Panc1 (cell line): ENCODE measurements around the gene ARL10. TPM values are rescaled to one million over a fixed set of nuclear protein-coding genes. Genes with fewer than 3 reads are reported as not detected.
A peak's percentile ranks its signal among the peaks of the same experiment; 100 is the strongest.

Experiments
- ATAC-seq: fragments of 200-7000 bp; cut with Tn5 transposase; 2 replicates; pipeline ENCODE4 v1.9.1; 2020; ENCODE audit warnings: mild to moderate bottlenecking, moderate library complexity
- BruUV-seq: library from RNA; stranded (reverse); fragments of 400-500 nt; replicated peaks from 2 replicates; lab custom pipeline; 2021; lab: Mats Ljungman, UMichigan
- CTCF ChIA-PET: fragments of 300-600 bp; sonication (Branson Sonifier 250); formaldehyde crosslinking; loops from one replicate; lab custom pipeline; 2022; ENCODE audit warnings: antibody characterized with exemption; lab: Charles Lee
- POLR2A ChIA-PET: fragments of 300-600 bp; sonication (Branson Sonifier 250); formaldehyde crosslinking; loops from one replicate; lab custom pipeline; 2022; ENCODE audit warnings: antibody characterized with exemption; lab: Charles Lee
- DNase-seq: peaks from one replicate; pipeline ENCODE4 v3.0.0-alpha.2; 2010; ENCODE audit warnings: low read depth, low spot score
- H3K27ac ChIP-seq: 2 replicates; pipeline ENCODE4 v1.5.1; 2011; ENCODE audit warnings: mild to moderate bottlenecking, low read length, inconsistent platforms
- H3K27me3 ChIP-seq: fragments of 200-500 bp; sonication (Bioruptor generic); 2 replicates; pipeline ENCODE4 v1.6.0; 2014; ENCODE audit warnings: low read length, inconsistent platforms; ENCODE audit not compliant: control insufficient read depth, insufficient read depth
- H3K36me3 ChIP-seq: fragments of 200-500 bp; sonication (Bioruptor generic); 2 replicates; pipeline ENCODE4 v1.5.1; 2014; ENCODE audit warnings: inconsistent platforms, mild to moderate bottlenecking, low read length, moderate library complexity; ENCODE audit not compliant: control insufficient read depth, insufficient read depth
- H3K4me1 ChIP-seq: 2 replicates; pipeline ENCODE4 v1.5.1; 2011; ENCODE audit warnings: inconsistent platforms, mild to moderate bottlenecking, low read length, moderate library complexity; ENCODE audit not compliant: control insufficient read depth, insufficient read depth
- H3K4me3 ChIP-seq, 2 experiments: 2 replicates each; pipeline ENCODE4 v1.5.1; 2011 to 2012; ENCODE audit warnings: low read depth in 2 of 2, low read length in 2 of 2, mild to moderate bottlenecking in 2 of 2, inconsistent platforms in 1 of 2, moderate library complexity in 1 of 2
- H3K9me3 ChIP-seq: fragments of 200-500 bp; sonication (Bioruptor generic); 2 replicates; pipeline ENCODE4 v1.5.1; 2014; ENCODE audit warnings: low read depth, mild to moderate bottlenecking, inconsistent platforms, low read length, moderate library complexity; ENCODE audit not compliant: control insufficient read depth, insufficient read depth
- POLR2AphosphoS5 ChIP-seq: IDR thresholded peaks from 2 replicates; pipeline ENCODE4 v1.6.1; 2012; ENCODE audit warnings: mild to moderate bottlenecking, low read depth, low read length, moderate library complexity
- SIN3A ChIP-seq: IDR thresholded peaks from 2 replicates; pipeline ENCODE4 v1.6.1; 2012; ENCODE audit warnings: low read depth, mild to moderate bottlenecking, low read length, moderate library complexity, borderline replicate concordance; ENCODE audit not compliant: insufficient read depth
- TCF7L2 ChIP-seq: IDR thresholded peaks from 2 replicates; pipeline ENCODE4 v1.6.1; 2011; ENCODE audit warnings: mild to moderate bottlenecking, low read depth, low read length, inconsistent platforms
- in situ Hi-C: cut with HindIII; loops from 2 replicates; pipeline ENCODE4 v1.10.0; 2016; ENCODE audit warnings: low sequenced_read_pairs, low pct_unique_long_range_greater_than_20kb
- intact Hi-C: fragments of 100-400 bp; cut with micrococcal nuclease; formaldehyde crosslinking; loops from one replicate; pipeline ENCODE4 v1.10.0; 2022; ENCODE audit not compliant: unreplicated experiment
- total RNA-seq: library from RNA; stranded (reverse); gene quantifications from one replicate; pipeline ENCODE4 v1.2.1, GENCODE V29; 2021; ENCODE audit not compliant: unreplicated experiment
- TF ChIP-seq, protein P1 (sequence below): fragments of 450-650 bp; IDR thresholded peaks from 2 replicates; pipeline ENCODE4 v1.5.1; 2017; ENCODE audit warnings: mild to moderate bottlenecking
- TF ChIP-seq, protein P2 (sequence below), 2 experiments: IDR thresholded peaks; 2 replicates each; pipeline ENCODE4 v1.6.1; 2011 to 2012; ENCODE audit warnings: low read depth in 2 of 2, control low read depth in 1 of 2, low read length in 1 of 2, mild to moderate bottlenecking in 1 of 2, moderate library complexity in 1 of 2; ENCODE audit not compliant: insufficient read depth in 1 of 2

The ARL10 gene
- total RNA-seq, 1 experiment from 2014 or later: 2.0 TPM

DNA sequence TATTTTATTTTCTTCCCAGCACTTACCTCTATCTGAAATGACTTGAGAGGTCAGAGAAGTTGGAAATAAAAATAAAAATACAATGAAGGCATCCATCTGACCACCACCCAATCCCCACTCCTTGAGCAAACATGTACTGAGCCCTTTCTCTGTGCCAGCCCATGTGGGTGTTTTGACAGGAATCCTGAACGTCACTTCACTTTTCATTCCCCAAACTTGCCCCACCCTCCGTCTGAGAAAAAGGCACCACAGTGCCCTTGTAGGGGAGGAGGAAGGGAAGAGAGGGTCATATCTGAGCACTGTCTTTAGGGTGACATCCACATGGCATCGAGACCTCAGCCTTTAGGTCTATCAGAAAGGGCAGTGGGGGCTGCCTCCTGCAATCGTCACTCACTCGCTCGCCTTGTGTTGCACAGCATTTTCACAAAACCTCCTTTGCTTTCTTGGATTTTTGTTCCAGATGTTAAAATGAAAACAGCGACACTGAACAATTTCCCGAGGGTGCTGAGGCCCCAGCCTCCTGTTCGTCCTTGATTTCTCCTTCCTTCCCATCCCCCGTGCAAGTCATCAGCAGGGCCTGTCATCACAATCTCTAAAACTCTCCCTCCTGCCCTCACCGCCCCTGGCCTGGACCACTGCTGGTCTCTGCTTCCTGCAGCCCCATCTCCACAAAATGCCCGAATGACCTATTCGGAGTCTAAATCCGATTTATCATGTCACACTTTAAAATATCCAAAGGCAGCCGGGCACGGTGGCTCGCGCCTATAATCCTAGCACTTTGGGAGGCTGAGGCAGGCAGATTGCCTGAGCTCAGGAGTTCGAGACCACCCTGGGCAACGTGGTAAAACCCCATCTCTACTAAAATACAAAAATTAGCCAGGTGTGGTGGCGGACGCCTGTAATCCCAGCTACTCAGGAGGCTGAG, 36.3 kb downstream of the ARL10 start:
- TF ChIP-seq, protein P1, sequence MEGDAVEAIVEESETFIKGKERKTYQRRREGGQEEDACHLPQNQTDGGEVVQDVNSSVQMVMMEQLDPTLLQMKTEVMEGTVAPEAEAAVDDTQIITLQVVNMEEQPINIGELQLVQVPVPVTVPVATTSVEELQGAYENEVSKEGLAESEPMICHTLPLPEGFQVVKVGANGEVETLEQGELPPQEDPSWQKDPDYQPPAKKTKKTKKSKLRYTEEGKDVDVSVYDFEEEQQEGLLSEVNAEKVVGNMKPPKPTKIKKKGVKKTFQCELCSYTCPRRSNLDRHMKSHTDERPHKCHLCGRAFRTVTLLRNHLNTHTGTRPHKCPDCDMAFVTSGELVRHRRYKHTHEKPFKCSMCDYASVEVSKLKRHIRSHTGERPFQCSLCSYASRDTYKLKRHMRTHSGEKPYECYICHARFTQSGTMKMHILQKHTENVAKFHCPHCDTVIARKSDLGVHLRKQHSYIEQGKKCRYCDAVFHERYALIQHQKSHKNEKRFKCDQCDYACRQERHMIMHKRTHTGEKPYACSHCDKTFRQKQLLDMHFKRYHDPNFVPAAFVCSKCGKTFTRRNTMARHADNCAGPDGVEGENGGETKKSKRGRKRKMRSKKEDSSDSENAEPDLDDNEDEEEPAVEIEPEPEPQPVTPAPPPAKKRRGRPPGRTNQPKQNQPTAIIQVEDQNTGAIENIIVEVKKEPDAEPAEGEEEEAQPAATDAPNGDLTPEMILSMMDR: no peak
- Histone ChIP-seq H3K9me3 (no peaks in the 10 kb centered on the region), H3K4me3 (no peak overlapping the region), H3K36me3 (no peaks in the 10 kb centered on the region), H3K27ac (no peak overlapping the region), H3K4me1 (no peaks in the 10 kb centered on the region), H3K27me3 (no peaks in the 10 kb centered on the region)
- CTCF ChIA-PET: no interaction called here
- no TSS peak for BruUV-seq
- in situ Hi-C loops (no loop called here), intact Hi-C loops (no loop called here)
- ATAC-seq: no peak
- DNase-seq: no peak
- POLR2A ChIA-PET: interaction anchor here (0.5 to 0.6 kb wide), 2 partner anchors 7 to 63 kb away, joined by 3 to 12 read pairs; no protein-coding TSS in a partner anchor

DNA sequence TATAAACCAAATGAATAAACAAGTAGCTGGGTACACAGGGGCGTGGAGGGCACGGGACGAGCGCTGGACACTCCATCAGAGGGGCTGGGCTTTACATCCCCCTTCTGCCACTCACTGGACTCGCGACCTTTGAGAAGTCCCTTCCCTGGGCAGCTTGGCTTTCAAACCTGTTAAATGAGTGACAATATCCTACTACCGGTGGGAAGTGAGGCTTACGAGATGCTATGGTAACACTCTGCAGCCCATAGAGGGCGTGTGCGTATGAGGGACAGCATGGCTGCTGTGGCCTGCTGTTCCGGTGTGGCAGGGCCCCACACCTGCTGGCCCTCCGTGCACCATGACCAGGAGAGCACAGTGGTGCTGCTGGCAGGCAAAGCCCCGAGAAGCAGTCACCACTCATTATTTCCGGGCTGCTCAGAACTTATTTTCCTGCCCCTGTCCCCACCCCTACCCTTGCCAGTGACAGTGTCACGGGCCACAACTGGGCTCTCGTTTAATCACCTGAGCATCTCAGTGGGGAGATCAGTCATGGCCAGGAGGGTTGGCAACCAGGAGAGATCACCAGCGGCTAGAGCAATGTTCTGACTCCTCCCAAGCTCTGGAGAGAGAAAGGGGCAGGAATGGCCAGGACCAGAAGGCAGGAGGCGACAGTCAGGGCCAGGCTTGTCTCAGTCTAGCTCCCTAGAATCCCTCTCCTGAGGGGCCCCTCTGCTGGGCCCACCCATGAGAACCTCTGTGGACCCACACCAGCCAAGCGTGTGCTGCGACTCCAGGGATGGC, 40.6 kb downstream of the ARL10 start:
- no TSS peak for BruUV-seq
- DNase-seq (no peak), ATAC-seq (peak; percentile 58; the same call in 1 of the 2 replicates)
- Histone ChIP-seq H3K36me3 (no peaks in the 10 kb centered on the region), H3K27ac (no peak overlapping the region), H3K9me3 (no peaks in the 10 kb centered on the region), H3K4me1 (no peaks in the 10 kb centered on the region), H3K4me3 (no peak overlapping the region), H3K27me3 (no peaks in the 10 kb centered on the region)
- CTCF ChIA-PET: interaction anchor here (0.6 to 0.7 kb wide), 3 partner anchors 15 to 132 kb away, joined by 3 to 5 read pairs (median 3); no protein-coding TSS in a partner anchor
- TF ChIP-seq POLR2AphosphoS5 (no peak), TCF7L2 (no peak), SIN3A (no peak)
- TF ChIP-seq, protein P2, sequence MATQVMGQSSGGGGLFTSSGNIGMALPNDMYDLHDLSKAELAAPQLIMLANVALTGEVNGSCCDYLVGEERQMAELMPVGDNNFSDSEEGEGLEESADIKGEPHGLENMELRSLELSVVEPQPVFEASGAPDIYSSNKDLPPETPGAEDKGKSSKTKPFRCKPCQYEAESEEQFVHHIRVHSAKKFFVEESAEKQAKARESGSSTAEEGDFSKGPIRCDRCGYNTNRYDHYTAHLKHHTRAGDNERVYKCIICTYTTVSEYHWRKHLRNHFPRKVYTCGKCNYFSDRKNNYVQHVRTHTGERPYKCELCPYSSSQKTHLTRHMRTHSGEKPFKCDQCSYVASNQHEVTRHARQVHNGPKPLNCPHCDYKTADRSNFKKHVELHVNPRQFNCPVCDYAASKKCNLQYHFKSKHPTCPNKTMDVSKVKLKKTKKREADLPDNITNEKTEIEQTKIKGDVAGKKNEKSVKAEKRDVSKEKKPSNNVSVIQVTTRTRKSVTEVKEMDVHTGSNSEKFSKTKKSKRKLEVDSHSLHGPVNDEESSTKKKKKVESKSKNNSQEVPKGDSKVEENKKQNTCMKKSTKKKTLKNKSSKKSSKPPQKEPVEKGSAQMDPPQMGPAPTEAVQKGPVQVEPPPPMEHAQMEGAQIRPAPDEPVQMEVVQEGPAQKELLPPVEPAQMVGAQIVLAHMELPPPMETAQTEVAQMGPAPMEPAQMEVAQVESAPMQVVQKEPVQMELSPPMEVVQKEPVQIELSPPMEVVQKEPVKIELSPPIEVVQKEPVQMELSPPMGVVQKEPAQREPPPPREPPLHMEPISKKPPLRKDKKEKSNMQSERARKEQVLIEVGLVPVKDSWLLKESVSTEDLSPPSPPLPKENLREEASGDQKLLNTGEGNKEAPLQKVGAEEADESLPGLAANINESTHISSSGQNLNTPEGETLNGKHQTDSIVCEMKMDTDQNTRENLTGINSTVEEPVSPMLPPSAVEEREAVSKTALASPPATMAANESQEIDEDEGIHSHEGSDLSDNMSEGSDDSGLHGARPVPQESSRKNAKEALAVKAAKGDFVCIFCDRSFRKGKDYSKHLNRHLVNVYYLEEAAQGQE (IDR thresholded peaks at IDR 0.05; ENCODE audit: insufficient read depth in 1 of 2, low read depth in 2 of 2, low read length in 1 of 2): no peak
- TF ChIP-seq, protein P1: no peak
- POLR2A ChIA-PET: interaction anchor here (0.6 kb wide), 1 partner anchor 10 kb away, joined by 8 read pairs; no protein-coding TSS in a partner anchor
- in situ Hi-C loops (no loop called here), intact Hi-C loops (no loop called here)
